Globus pallidus (tissue), 1 donor: ENCODE data around the gene SOX6.
"Not testable (repeated sequence)": the region's sequence is repeated elsewhere in the genome, so short reads cannot be mapped to it uniquely, and the experiment has no call there.

Experiments
- DNase-seq: peaks from one replicate; pipeline ENCODE4 v3.0.0-alpha.2; 2015; ENCODE audit warnings: low spot score

SOX6 gene

GRCh38 chr11:16356057-16356760 is at the start of gene SOX6:
SOX6 (minus strand) TSS chr11:16356546; CDS start chr11:16341248, 15,298 bp downstream.
- peak; percentile 82 for DNase-seq

- DNase-seq = peak; percentile 23
Measured at GRCh38 chr11:16404781-16405285, 48.5 kb upstream of the SOX6 start.

- DNase-seq = peak; percentile 19
Measured at GRCh38 chr11:16403851-16404250, 47.5 kb upstream of the SOX6 start.

- DNase-seq = no peak
Measured at GRCh38 chr11:16403448-16403803, 47.1 kb upstream of the SOX6 start.

GRCh38 chr11:16402654-16403447 is 46.5 kb upstream of the SOX6 start:
- DNase-seq = peak; percentile 95

GRCh38 chr11:16397390-16397789 is 41.0 kb upstream of the SOX6 start:
- DNase-seq = no peak

GRCh38 chr11:16395601-16396000 is 39.3 kb upstream of the SOX6 start:
- DNase-seq = no peak

GRCh38 chr11:16394947-16395346 is 38.6 kb upstream of the SOX6 start:
- DNase-seq = no peak

GRCh38 chr11:16393340-16393739 is 37.0 kb upstream of the SOX6 start:
- DNase-seq = no peak

GRCh38 chr11:16392616-16393015 is 36.3 kb upstream of the SOX6 start:
- DNase-seq = no peak

- not testable (repeated sequence) for DNase-seq
Measured at GRCh38 chr11:16390826-16391225, 34.5 kb upstream of the SOX6 start.

GRCh38 chr11:16385099-16385498 is 28.8 kb upstream of the SOX6 start:
- DNase-seq = no peak

- no peak for DNase-seq
Measured at GRCh38 chr11:16382638-16383380, 26.5 kb upstream of the SOX6 start.

GRCh38 chr11:16382186-16382585 is 25.8 kb upstream of the SOX6 start:
- no peak for DNase-seq

- no peak for DNase-seq
Measured at GRCh38 chr11:16380941-16381568, 24.7 kb upstream of the SOX6 start.

- DNase-seq = no peak
Measured at GRCh38 chr11:16378906-16379305, 22.6 kb upstream of the SOX6 start.

GRCh38 chr11:16377746-16378145 is 21.4 kb upstream of the SOX6 start:
- DNase-seq = no peak

GRCh38 chr11:16375664-16376063 is 19.3 kb upstream of the SOX6 start:
- DNase-seq = not testable (repeated sequence)

- DNase-seq = no peak
Measured at GRCh38 chr11:16373768-16374167, 17.4 kb upstream of the SOX6 start.

GRCh38 chr11:16372355-16372754 is 16.0 kb upstream of the SOX6 start:
- DNase-seq = no peak

GRCh38 chr11:16367252-16367651 is 10.9 kb upstream of the SOX6 start:
- DNase-seq = no peak

- DNase-seq = peak; percentile 10
Measured at GRCh38 chr11:16365581-16366228, 9.4 kb upstream of the SOX6 start.
